ENCODE results near the gene KEL.

KEL gene

GRCh38 chr7:142915315-142915714, 46.8 kb downstream of the KEL start:
- no peak for TF ChIP-seq POLR2AphosphoS5 (IDR thresholded peaks at IDR 0.05; ENCODE audit: borderline replicate concordance, low read depth, low read length)
- no peak for TF ChIP-seq FOXP2 (optimal IDR thresholded peaks at IDR 0.05; ENCODE audit: control extremely low read depth, extremely low read length, insufficient read depth)
- Histone ChIP-seq H3K9ac (ENCODE audit: insufficient read length) (no peak overlapping the region), H3K27ac (no peak overlapping the region), H3K9me3 (ENCODE audit: low read depth, low read length) (no peaks in the 10 kb centered on the region), H3K4me3 (no peak overlapping the region), H3K36me3 (ENCODE audit: insufficient read depth, low read length) (no peaks in the 10 kb centered on the region)
- no peak for DNase-seq (ENCODE audit: low read depth, low spot score)

GRCh38 chr7:142914121-142914520, 48.0 kb downstream of the KEL start:
- H3K9ac ChIP-seq (ENCODE audit: insufficient read length), result no peak overlapping the region
- no peak for DNase-seq (ENCODE audit: low read depth, low spot score)
- TF ChIP-seq FOXP2 (optimal IDR thresholded peaks at IDR 0.05; ENCODE audit: control extremely low read depth, extremely low read length, insufficient read depth), result no peak
- TF ChIP-seq EZH2 (IDR thresholded peaks at IDR 0.05), result no peak
- no peak for TF ChIP-seq POLR2AphosphoS5 (IDR thresholded peaks at IDR 0.05; ENCODE audit: borderline replicate concordance, low read depth, low read length)
- no peak overlapping the region for H3K4me3 ChIP-seq
- no peaks in the 10 kb centered on the region for H3K9me3 ChIP-seq (ENCODE audit: low read depth, low read length)
- no peak overlapping the region for H3K27ac ChIP-seq
- no peaks in the 10 kb centered on the region for H3K36me3 ChIP-seq (ENCODE audit: insufficient read depth, low read length)

GRCh38 chr7:142913566-142913965, 48.6 kb downstream of the KEL start:
- Histone ChIP-seq H3K27ac (no peak overlapping the region), H3K9me3 (ENCODE audit: low read depth, low read length) (no peaks in the 10 kb centered on the region), H3K9ac (ENCODE audit: insufficient read length) (no peak overlapping the region), H3K4me3 (no peak overlapping the region), H3K36me3 (ENCODE audit: insufficient read depth, low read length) (no peaks in the 10 kb centered on the region)
- DNase-seq (ENCODE audit: low read depth, low spot score), result no peak
- TF ChIP-seq EZH2 (IDR thresholded peaks at IDR 0.05), result no peak
- no peak for TF ChIP-seq FOXP2 (optimal IDR thresholded peaks at IDR 0.05; ENCODE audit: control extremely low read depth, extremely low read length, insufficient read depth)
- TF ChIP-seq POLR2AphosphoS5 (IDR thresholded peaks at IDR 0.05; ENCODE audit: borderline replicate concordance, low read depth, low read length), result no peak

- no peak for DNase-seq (ENCODE audit: low read depth, low spot score)
- Histone ChIP-seq H3K4me3 (no peak overlapping the region), H3K9me3 (ENCODE audit: low read depth, low read length) (no peaks in the 10 kb centered on the region), H3K27ac (no peak overlapping the region), H3K36me3 (ENCODE audit: insufficient read depth, low read length) (no peaks in the 10 kb centered on the region), H3K9ac (ENCODE audit: insufficient read length) (no peak overlapping the region)
- TF ChIP-seq EZH2 (IDR thresholded peaks at IDR 0.05) (no peak), POLR2AphosphoS5 (IDR thresholded peaks at IDR 0.05; ENCODE audit: borderline replicate concordance, low read depth, low read length) (no peak), FOXP2 (optimal IDR thresholded peaks at IDR 0.05; ENCODE audit: control extremely low read depth, extremely low read length, insufficient read depth) (no peak)
These were observed 49.1 kb downstream of the KEL start for GRCh38 chr7:142913051-142913450.

- H3K27ac ChIP-seq, result no peak overlapping the region
These were observed 51.7 kb downstream of the KEL start for GRCh38 chr7:142910481-142910880.

GRCh38 chr7:142910031-142910433, 52.1 kb downstream of the KEL start:
- TF ChIP-seq FOXP2 (optimal IDR thresholded peaks at IDR 0.05; ENCODE audit: control extremely low read depth, extremely low read length, insufficient read depth) (no peak), POLR2AphosphoS5 (IDR thresholded peaks at IDR 0.05; ENCODE audit: borderline replicate concordance, low read depth, low read length) (no peak), EZH2 (IDR thresholded peaks at IDR 0.05) (no peak)
- Histone ChIP-seq H3K9me3 (ENCODE audit: low read depth, low read length) (no peaks in the 10 kb centered on the region), H3K9ac (ENCODE audit: insufficient read length) (no peak overlapping the region), H3K4me3 (no peak overlapping the region), H3K36me3 (ENCODE audit: insufficient read depth, low read length) (no peaks in the 10 kb centered on the region), H3K27ac (no peak overlapping the region)
- no peak for DNase-seq (ENCODE audit: low read depth, low spot score)

More at GRCh38 chr7:142910481-142910880, 51.7 kb downstream of the KEL start:
- Histone ChIP-seq H3K9ac (ENCODE audit: insufficient read length) (no peak overlapping the region), H3K36me3 (ENCODE audit: insufficient read depth, low read length) (no peaks in the 10 kb centered on the region), H3K4me3 (no peak overlapping the region), H3K9me3 (ENCODE audit: low read depth, low read length) (no peaks in the 10 kb centered on the region)
- TF ChIP-seq EZH2 (IDR thresholded peaks at IDR 0.05) (no peak), FOXP2 (optimal IDR thresholded peaks at IDR 0.05; ENCODE audit: control extremely low read depth, extremely low read length, insufficient read depth) (no peak), POLR2AphosphoS5 (IDR thresholded peaks at IDR 0.05; ENCODE audit: borderline replicate concordance, low read depth, low read length) (no peak)
- DNase-seq (ENCODE audit: low read depth, low spot score), result no peak

GRCh38 chr7:142908921-142909890, 53.0 kb downstream of the KEL start:
- no peak for DNase-seq (ENCODE audit: low read depth, low spot score)
- Histone ChIP-seq H3K9me3 (ENCODE audit: low read depth, low read length) (no peaks in the 10 kb centered on the region), H3K36me3 (ENCODE audit: insufficient read depth, low read length) (no peaks in the 10 kb centered on the region), H3K4me3 (no peak overlapping the region), H3K27ac (no peak overlapping the region), H3K9ac (ENCODE audit: insufficient read length) (no peak overlapping the region)
- TF ChIP-seq EZH2 (IDR thresholded peaks at IDR 0.05), result no peak
- TF ChIP-seq POLR2AphosphoS5 (IDR thresholded peaks at IDR 0.05; ENCODE audit: borderline replicate concordance, low read depth, low read length), result no peak
- TF ChIP-seq FOXP2 (optimal IDR thresholded peaks at IDR 0.05; ENCODE audit: control extremely low read depth, extremely low read length, insufficient read depth), result no peak

GRCh38 chr7:142908290-142908689, 53.9 kb downstream of the KEL start:
- Histone ChIP-seq H3K9me3 (ENCODE audit: low read depth, low read length) (no peaks in the 10 kb centered on the region), H3K9ac (ENCODE audit: insufficient read length) (no peak overlapping the region), H3K4me3 (no peak overlapping the region), H3K27ac (no peak overlapping the region), H3K36me3 (ENCODE audit: insufficient read depth, low read length) (no peaks in the 10 kb centered on the region)
- DNase-seq (ENCODE audit: low read depth, low spot score), result no peak
- TF ChIP-seq EZH2 (IDR thresholded peaks at IDR 0.05) (no peak), FOXP2 (optimal IDR thresholded peaks at IDR 0.05; ENCODE audit: control extremely low read depth, extremely low read length, insufficient read depth) (no peak), POLR2AphosphoS5 (IDR thresholded peaks at IDR 0.05; ENCODE audit: borderline replicate concordance, low read depth, low read length) (no peak)

All from SK-N-MC (cell line).